ENCODE data around the gene KAZALD1. TPM values are rescaled to one million over a fixed set of nuclear protein-coding genes. Genes with fewer than 3 reads are reported as not detected.

Gene KAZALD1
- total RNA-seq, 1 experiment from 2014 or later = 2.3 TPM

DNA sequence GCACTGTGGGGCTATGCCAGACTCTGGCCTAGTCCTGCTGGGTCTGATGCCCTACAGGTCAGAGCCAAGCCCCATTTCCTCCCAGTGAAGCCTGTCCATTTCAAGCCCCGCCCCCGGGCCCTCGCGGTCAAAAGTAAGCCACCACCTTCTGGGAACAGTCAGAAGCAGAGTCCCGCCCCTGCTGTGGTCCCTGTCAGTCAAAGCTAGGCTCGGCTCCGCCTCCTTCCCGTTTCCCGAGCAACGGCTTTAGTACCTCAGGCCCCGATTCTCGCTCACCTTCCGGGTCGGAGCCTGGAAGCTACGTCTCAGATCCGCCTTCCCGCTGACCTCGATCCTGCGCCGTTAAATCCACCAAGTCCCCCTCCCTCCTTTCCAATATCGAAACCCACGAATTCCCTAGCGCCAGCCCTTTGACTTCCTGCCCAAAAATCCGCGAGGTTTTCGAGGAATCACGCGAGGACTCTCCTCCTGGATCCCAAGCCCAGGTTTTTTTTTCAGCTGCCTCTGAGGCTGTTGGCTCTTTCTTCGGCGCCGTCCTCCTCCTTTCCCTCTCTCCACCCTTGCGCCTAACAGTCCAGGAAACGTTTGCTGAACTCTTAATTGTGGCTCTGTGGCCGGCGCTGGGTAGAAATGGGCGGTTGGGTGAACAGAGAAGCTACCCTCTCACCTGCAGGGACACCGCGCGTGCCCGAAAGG, 19.0 kb upstream of the KAZALD1 start:
- in situ Hi-C loops (cut with HindIII; ENCODE audit: low pct_unique_long_range_greater_than_20kb, low sequenced_read_pairs) = no loop called here
- DNase-seq (ENCODE audit: low read depth, low spot score) = peak; percentile 96

DNA sequence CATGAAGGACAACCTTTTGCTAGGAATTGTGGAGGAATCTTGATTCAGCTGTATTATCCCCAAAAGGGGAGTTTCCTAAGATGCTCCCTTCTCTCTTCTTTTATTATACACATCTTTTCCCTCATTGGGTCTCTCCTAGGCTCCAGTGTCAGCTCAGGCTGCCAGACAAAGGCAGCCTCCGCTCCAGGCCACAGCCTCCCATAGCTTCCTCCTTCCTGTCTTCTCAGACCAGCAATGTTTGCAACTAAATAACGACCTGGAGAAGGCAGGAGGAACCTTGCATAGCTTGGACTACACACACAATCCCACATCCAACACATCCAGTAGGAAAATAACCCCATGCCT, 18.5 kb upstream of the KAZALD1 start:
- DNase-seq (ENCODE audit: low read depth, low spot score) = no peak
- in situ Hi-C loops (cut with HindIII; ENCODE audit: low pct_unique_long_range_greater_than_20kb, low sequenced_read_pairs) = no loop called here

DNA sequence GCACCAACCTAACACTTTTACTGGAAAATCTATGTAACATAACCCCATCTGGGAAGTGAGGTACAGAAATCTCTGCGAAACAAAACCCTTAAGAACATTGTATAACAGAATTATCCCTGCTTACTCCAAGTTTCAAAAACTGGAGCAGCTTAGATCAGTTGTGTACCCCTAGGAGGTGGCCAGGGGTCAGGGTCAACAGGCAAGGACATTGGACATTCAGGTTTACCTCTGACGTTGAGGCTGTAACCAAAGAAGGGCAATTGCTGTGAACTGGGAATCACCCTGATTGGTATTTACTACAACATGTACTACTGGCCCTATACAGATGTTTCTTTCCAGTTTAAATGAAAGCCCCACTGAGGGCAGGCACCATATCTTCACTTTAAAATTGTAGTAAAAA, 17.7 kb upstream of the KAZALD1 start:
- in situ Hi-C loops (cut with HindIII; ENCODE audit: low pct_unique_long_range_greater_than_20kb, low sequenced_read_pairs) = no loop called here
- DNase-seq (ENCODE audit: low read depth, low spot score) = no peak

DNA sequence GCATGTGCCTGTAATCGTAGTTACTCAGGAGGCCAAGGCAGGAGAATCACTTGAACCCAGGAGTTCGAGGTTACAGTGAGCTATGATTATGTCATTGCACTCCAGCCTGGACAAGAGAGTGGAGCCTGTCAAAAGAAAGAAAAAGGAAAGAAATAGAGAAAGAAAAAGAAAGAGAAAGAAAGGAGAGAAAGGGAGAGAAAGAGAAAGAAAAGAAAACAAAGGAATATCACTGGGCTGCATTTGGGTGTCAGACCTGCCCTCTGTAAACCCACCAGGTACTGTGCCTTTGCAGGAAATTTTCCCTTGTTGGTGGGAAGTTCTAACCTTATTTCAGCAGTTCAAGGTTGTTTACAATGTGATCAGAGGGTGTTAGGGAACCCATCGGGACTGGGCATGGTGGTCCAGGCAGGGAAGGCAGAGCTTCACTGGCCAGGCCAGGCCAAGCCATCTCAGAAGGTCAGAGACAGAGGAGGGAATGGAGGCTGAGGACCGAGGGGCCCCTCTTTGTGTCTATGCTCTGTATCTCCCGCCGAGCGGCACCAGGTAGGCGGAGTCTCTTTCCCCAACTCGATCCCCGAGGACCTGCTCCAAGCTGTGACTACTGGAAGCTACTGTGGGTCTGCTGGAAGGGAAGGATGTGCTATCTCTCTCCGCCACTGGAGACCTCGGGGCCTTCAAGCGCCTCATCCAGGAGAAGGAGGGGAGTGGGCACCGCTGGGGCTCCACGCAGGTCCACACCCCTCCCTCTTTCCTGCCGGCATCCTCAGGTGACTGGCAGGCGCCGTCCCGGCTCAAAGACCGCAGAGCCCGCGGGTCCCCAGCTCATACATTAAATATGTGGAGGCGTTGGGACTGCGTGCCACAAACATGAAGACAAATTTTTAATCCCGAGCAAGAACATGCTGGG, 15.2 kb upstream of the KAZALD1 start:
- in situ Hi-C loops (cut with HindIII; ENCODE audit: low pct_unique_long_range_greater_than_20kb, low sequenced_read_pairs) = no loop called here

DNA sequence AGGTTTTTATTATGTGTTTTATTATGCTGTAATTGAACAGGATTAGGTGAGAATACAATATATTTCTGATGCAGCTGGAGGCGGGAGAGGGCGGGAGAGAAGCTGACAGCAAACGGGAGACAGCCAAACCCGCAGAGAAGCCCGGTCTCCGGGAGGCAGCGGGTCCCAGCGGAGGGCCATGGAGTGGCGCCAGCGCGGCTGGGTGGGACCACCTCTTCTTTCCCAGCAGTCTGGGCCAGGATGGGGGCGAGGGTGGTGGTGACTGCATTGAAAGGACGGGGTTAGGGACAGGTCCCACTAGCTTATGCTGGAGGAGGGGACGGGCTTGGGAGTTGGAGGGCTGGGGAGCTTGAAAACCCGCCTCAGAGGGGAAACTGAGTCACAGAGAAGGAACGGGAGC, 14.5 kb upstream of the KAZALD1 start:
- no peak for DNase-seq (ENCODE audit: low read depth, low spot score)
- in situ Hi-C loops (cut with HindIII; ENCODE audit: low pct_unique_long_range_greater_than_20kb, low sequenced_read_pairs) = no loop called here

More for the DNA sequence above, 15.2 kb upstream of the KAZALD1 start:
- no peak for DNase-seq (ENCODE audit: low read depth, low spot score)

DNA sequence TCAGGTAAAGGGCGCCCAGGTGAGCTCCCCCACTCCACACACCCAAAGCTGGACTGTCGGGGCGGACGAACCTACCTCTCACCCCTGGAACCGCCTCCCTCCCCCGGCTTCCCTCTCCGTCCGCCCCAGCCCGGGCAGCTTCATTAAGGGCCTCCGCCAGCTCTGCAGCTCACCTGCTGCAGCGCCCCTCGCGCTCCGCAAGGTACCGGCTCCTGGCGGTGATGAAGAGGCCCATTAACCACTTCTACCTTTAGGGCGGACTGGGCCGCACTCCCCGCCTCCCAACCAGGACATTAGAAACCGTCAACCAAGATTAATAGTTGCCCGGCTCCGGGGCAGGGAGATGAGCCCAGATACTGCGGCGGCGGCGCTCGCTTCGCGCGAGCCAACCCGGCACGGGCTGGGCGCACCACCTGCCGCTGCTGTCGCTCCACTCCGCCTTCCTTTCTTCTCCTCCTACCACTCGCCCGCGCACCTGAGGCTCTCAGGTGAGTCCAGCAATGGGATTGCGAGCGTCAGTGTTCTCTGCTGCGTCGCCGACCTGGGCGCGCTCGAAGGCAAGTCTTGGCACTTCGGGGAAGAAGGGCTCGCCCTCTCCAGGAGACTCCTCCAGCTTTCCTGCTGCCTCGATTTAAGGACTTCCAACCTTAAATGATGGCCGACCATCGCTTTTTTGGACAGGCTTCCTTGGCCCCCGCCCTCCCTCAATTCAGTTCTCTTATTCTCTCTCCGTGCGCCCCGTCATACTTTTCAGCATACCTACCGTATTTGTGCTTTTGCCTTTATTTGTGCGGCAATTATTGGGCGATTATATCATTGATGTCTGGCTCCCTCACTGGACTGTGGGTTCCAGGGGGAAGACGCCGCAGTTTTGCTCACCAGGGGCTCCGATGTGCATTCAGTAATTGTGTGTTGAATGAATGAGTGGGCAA, 13.6 kb upstream of the KAZALD1 start:
- DNase-seq (ENCODE audit: low read depth, low spot score) = no peak
- in situ Hi-C loops (cut with HindIII; ENCODE audit: low pct_unique_long_range_greater_than_20kb, low sequenced_read_pairs) = no loop called here

DNA sequence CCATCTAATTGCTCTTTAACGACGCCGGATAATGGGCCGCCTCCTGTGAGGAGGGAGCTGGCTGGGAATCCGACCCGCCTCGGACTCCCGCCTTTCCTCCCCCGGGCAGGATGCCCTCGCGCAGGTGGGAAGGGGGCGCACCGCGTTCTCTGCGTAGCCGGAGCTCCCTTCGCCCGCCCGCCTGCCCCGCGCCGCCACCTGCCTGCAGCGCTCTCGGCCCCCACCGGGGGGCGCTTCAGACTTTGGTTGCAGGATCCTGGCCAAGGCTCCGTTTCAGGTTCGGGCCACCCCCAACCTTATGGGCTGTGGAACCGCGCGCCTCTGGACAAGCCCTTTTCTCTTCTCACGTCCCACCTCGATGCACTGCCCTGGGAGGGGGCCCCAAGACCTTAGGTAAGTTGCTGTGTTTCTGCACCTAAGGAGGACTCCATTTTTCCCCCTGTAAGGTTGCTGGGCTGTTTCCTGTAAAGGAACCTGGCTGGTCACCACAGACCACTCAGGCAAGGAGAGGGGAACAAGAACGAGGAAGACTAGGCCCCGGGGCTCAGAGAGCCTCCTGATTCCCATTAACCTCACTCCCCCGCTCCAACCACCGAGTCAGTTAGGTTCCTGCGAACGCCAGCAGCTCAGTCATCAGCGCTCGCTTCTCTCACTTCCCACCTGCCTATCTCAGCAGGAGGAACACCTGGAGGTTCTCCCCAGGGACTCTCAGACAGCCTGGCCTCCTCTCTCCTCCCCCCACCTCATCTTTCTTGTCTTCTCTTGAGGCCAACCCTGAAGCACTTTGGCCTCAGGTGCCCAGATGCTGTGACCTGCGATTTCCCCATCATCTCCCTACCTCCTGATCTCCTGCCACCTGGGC, 11.3 kb upstream of the KAZALD1 start:
- in situ Hi-C loops (cut with HindIII; ENCODE audit: low pct_unique_long_range_greater_than_20kb, low sequenced_read_pairs) = no loop called here
- peak; percentile 56 for DNase-seq (ENCODE audit: low read depth, low spot score)

- in situ Hi-C loops (cut with HindIII; ENCODE audit: low pct_unique_long_range_greater_than_20kb, low sequenced_read_pairs) = no loop called here
- no peak for DNase-seq (ENCODE audit: low read depth, low spot score)
Measured at GRCh38 chr10:101052285-101052684, 9.5 kb upstream of the KAZALD1 start.

DNA sequence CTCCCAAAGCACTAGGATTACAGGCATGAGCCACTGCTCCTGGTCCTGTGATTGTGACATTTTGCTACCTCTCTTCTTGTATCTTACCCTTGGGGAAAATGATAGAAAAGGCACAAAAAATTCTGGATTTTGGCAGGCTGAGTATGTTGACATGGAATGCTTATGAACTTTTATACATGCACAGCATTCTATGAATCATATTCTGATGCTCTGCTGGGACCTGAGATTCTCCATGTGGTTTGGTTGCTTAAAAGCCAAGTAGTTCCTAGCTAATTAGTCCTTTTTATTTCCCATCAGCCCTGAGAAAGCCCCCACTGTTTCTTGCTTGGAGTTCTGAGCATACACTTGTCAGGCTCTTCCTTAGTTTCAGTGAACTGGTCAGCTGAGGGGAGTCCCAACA, 8.3 kb upstream of the KAZALD1 start:
- no peak for DNase-seq (ENCODE audit: low read depth, low spot score)
- in situ Hi-C loops (cut with HindIII; ENCODE audit: low pct_unique_long_range_greater_than_20kb, low sequenced_read_pairs) = no loop called here

DNA sequence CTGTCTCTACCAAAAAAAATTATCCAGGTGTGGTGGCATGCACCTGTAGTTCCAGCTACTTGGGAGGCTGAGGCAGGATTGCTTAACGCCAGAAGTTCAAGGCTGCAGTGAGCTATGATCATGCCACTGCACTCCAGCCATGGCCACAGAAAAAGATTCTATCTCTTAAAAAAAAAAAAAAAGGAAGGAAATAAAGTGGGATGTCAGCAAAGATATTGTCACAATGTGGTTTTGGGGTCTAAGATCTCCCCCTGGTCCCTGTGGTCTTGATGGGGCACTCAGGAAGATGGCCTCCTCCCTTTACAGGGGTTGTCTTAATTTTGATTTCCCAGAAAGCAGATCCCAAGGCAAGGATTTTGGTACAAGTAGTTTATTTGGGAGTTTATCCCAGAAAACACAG, 7.4 kb upstream of the KAZALD1 start:
- in situ Hi-C loops (cut with HindIII; ENCODE audit: low pct_unique_long_range_greater_than_20kb, low sequenced_read_pairs) = no loop called here
- DNase-seq (ENCODE audit: low read depth, low spot score) = no peak

DNA sequence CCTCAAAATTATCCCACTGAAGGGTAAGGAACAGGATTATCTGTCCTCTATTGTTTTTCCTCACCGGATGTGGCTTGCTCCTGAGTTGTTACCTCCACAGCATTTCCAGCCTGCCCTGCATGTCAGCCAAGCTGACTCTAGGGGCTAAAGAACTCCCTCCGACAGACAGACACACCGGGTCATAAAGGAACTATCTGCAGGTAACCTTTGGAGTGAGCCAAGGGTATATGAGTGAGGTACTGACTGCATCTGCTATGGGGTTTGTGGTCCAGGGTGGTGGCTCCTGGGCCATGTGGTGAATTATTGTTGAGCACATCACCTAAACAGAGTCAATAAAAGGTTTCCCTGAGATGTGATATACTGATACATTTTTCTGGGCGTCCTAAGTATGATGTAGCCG, 6.9 kb upstream of the KAZALD1 start:
- no peak for DNase-seq (ENCODE audit: low read depth, low spot score)
- in situ Hi-C loops (cut with HindIII; ENCODE audit: low pct_unique_long_range_greater_than_20kb, low sequenced_read_pairs) = no loop called here

DNA sequence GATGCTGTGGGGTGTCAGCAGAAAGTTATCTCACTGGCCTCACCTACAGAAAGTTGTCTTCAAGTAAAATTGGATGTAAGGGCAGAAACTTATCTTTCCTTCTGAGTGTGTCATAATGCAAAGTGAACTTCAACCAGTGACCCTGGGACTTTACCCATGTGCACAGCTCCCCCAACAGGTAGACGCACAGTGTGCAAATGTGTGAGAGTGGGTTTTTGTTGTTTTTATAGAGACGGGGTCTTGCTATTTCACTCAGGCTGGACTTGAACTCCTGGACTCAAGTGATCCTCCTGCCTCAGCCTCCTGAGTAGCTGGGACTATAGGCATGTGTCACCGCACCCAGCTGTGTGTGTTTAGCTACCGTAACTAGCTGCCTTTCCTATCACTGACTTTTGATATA, 6.4 kb upstream of the KAZALD1 start:
- no peak for DNase-seq (ENCODE audit: low read depth, low spot score)
- in situ Hi-C loops (cut with HindIII; ENCODE audit: low pct_unique_long_range_greater_than_20kb, low sequenced_read_pairs) = no loop called here

DNA sequence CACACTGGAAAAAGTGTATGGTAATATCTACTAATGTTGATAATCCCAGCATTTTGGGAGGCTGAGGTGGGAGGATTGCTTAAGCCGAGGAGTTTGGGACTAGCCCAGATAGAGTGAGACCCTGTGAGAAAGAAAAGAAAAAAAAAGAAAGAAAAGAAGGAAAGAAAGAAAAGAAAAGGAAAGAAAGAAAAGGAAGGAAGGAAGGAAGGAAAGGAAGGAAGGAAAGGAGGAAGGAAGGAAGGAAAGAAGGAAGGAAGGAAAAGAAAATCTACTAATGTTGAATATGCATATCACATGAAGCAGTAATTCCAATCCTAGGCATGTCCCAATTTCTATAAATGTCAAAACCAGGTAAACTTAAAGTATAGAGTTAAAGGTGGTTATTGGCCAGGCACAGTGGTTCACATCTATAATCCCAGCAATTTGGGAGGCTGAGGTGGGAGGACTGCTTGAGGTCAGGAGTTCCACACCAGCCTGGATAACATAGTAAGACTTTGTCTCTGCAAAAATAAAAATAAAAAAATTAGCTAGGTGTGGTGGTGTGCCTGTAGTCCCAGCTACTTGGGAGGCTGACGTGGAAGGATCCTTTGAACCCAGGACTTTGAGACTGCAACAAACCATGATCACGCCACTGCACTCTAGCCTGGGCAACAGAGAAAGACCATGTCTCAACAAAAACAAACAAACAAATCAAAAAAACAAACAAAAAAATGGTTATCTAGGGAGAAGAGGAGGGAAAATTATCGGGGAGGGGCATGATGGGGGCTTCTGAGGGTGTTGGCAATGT, 5.2 kb upstream of the KAZALD1 start:
- in situ Hi-C loops (cut with HindIII; ENCODE audit: low pct_unique_long_range_greater_than_20kb, low sequenced_read_pairs) = no loop called here
- DNase-seq (ENCODE audit: low read depth, low spot score) = no peak

DNA sequence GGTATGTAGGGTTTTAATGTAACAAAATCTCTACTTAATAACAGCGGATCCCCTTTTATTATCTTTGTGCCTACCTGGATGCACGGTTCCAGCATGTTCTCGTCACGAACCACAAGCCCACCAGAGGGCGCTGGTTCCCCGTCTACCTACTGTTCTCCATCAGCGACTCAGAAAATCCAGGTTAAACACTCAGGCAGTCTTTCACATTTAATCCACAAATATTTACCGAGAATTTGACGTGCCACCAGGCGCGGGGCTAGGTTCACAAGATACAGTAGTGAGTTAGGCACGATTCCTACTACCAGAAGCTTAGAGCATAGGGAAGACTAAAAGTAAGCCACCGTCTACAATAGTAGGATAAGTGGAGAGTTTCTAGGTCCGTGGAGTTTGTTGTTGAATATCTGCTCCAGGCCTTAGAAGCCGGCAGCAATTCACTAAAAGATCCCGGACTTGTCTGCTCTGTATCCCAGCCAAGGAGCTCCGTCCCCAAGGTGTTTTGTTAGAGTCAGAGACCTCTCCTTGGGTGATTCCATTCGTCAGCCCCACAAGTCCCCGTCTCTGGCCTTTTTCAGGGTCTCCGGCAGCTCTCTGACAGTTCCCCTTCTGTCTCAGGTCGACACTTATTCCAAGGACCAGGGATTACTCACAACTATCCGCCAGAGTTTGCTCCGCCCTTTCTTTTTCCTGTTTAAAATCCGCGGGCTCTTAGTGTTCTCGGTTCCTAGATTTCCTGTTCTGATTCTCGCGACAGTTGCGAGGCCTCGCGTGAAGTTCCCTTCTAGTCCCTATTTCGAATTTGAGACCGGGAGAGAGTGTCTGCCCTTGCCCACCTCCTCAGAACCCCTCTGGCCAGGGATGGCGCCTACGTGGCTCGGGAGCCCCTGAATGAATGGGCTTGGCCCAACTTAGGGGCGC, 1.5 kb upstream of the KAZALD1 start:
- DNase-seq (ENCODE audit: low read depth, low spot score) = peak; percentile 94
- in situ Hi-C loops (cut with HindIII; ENCODE audit: low pct_unique_long_range_greater_than_20kb, low sequenced_read_pairs) = no loop called here

GRCh38 chr10:101060951-101061623, 702 bp upstream of the KAZALD1 start:
- in situ Hi-C loops (cut with HindIII; ENCODE audit: low pct_unique_long_range_greater_than_20kb, low sequenced_read_pairs) = no loop called here
- peak; percentile 86 for DNase-seq (ENCODE audit: low read depth, low spot score)

Data from SK-MEL-5 (cell line).